IPS DF 19.7 (cell line): ENCODE data around the gene OVCA2.
"Not testable (repeated sequence)": the region's sequence is repeated elsewhere in the genome, so short reads cannot be mapped to it uniquely, and the experiment has no call there.

ENCODE experiments used
- DNase-seq: peaks from one replicate; pipeline ENCODE4 v3.0.0-alpha.2; 2013; ENCODE audit warnings: low read depth, low spot score

OVCA2 gene

DNA sequence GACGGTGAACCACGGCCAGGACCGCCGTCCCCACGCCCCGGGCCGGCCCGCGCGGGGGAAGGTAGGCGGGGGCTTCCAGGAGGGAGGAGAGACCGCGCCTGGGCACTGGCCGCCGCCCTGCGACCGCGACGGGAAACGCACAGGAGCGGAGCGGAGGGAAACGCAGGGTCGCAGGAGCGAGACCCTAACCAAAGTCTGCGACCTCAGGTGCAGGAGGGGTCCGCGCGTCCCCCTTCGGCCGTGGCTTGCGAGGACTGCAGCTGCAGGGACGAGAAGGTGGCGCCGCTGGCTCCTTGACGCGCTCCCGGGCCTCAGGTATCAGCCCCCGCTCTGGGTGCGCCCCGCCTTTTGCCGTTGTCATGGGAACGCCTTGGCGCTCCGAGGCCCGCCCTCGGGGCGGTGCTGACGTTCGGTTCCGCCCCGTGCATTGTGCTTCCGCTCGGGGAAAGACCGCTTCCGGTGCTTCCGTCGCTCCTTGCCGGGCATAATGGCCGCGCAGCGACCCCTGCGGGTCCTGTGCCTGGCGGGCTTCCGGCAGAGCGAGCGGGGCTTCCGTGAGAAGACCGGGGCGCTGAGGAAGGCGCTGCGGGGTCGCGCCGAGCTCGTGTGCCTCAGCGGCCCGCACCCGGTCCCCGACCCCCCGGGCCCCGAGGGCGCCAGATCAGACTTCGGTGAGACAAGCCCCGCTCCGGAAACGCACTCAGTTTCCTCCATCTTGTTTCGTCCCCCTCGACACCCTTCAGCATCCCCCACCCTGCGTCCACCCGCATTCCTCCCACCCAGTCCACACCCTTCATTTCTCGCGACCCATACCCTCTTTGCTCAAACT is at the start of gene OVCA2:
Gene OVCA2, plus strand, starts transcription at position 462 of the 829 bp plus-strand sequence. Its CDS starts 26 bp downstream, at position 488.
- DNase-seq: no peak

DNA sequence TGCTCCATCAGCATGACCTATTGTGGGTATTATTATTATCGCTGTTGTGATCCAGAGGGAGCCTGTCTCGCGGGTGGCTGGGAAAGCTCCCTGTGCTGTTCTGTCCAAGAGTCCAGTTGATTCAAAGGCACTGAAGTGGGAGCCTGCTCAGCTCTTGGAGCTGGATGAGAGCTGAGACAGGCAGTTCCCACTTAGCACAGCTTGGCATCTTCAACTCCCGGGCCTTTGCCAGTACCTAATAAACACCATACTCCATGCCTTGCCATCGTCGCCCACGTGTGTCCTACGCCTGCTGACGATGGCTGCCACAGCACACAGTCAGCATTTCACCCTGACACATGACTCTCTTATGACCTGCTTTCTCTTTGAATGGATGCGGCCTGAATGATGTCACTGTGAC is 49.3 kb upstream of the OVCA2 start:
- no peak for DNase-seq

DNA sequence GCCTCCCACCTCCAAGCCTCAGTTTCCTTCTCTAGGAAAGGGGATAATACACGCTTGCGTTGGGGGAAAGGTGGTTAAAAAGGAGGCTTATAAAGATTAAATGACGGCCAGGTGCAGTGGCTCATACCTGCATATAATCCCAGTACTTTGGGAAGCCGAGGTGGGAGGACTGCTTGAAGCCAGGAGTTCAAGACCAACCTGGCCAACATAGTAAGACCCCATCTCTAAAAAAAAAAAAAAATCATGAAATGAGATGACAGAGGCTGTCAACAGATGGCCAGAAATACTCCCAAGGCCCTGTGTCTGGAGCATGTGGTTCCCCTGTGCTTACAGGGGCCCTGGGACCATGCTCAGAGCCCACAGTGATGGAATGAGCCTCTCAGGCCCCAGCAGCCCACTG is 47.1 kb upstream of the OVCA2 start:
- no peak for DNase-seq

DNA sequence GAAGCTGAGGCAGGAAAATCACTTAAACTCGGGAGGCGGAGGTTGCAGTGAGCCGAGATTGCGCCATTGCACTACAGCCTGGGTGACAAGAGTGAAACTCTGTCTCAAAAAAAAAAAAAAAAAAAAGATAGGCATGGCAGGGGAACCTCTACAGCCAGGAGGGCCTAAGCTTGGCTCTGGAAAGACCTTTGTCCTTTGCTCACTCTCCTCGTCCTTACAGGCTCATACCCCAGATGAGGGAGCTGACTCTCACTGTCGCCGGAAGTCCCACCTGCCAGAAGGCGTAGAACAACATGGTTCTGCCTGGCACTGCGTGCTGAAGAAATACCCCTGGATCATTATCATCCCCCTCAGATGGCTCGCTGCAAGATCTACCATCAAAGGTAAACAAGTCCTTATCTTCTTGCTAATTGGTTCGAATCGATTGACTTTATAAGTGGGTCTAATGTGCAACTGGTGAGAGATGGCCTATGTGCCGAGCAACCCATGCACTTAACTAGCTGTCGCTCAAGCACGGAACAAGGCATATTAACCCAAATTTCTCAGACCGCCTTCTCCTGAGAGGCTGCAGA is 46.4 kb upstream of the OVCA2 start:
- DNase-seq: no peak

DNA sequence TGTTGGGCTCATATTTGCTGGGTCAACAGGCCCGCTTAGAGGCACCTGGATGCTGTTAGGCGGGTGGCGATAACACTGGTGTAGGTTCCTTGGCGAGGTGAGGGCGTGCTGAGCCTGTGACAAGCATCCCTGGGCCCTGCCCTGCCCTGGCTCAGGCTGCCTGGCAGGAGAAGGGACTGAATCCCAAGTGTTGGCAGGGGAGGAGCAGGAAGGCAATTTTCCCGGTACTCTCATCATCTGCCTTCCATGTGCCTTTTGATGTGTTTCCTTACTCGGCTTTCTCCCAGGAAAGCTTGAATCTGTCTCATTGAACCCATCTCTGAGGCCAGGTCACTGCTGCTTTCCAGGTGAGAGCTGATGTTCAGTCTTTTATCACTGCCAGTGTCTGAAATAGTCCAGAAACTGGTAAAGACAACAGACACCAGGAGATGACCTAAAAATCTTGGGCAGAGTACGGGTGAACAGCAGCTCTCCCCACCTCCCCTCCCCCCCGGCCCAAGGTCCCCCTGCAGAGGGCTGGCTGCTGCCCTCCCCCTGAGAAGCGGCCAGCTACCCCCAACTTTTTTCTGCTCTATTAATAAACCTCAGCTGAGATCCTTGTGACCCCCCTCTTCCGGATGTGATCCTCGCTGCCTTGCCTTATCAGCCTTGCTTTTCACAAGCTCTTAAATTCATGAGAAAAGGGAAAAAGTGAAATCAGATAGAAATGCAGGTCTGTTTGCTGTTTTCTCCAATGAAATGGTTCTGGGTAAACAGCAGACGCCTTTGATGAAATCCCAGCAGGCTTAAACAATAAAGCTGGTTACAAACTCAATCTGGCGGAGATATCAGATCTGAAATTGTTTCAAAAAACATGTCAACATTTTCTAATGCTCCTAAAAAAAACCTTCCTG is 45.7 kb upstream of the OVCA2 start:
- no peak for DNase-seq

DNA sequence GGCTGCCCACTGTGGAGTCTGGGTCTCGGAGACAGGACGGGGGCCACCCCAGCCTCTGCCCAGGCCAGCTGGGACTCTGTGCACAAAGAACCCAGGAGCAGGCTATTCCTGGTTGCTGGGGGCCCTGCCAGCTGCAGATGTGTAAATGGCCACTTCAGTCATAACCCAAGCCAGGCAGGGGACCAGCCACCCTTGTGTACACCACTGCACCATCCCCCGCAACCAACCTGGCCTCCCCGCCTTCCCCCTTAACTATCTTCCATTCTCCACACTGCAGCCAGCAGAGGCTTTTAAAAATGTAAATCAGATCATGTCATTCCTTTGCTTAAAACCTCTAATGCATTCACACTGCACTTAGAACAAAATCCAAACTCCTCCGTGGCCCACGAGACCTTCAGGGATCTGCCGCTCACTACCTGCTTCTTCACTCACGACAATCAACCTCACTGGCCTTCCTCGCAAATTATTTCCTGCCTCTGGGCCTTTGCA is 45.0 kb upstream of the OVCA2 start:
- DNase-seq: no peak

DNA sequence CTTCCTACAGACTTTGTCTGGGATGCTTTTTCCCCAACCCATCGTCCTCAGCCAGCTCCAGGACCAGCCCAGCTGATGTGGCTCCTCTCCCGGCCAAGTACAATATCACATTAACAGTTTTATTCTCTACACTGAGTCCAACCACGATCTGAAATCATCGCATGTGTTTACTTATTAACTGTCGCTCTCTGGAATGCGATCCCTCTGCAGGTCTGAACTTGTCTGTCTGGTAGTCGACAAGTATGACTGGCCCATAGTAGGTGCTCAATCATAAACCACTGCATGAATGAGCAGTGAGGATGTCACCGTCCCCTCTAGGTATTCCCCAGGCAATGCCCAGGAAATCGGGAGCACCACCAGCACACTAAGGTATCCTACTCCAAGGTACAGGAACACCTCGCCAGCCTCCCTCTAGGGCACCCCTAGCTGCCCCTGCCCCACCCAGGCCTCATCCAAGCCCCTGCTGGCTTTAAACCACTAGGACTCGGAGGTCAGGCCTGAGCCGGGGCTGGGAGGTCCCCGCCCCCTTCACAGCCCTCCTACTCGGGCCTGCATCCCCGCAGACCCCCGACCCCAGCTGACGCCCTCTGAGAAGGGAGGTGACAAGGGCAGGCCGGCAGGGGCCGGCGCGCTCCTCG is 44.4 kb upstream of the OVCA2 start:
- no peak for DNase-seq

DNA sequence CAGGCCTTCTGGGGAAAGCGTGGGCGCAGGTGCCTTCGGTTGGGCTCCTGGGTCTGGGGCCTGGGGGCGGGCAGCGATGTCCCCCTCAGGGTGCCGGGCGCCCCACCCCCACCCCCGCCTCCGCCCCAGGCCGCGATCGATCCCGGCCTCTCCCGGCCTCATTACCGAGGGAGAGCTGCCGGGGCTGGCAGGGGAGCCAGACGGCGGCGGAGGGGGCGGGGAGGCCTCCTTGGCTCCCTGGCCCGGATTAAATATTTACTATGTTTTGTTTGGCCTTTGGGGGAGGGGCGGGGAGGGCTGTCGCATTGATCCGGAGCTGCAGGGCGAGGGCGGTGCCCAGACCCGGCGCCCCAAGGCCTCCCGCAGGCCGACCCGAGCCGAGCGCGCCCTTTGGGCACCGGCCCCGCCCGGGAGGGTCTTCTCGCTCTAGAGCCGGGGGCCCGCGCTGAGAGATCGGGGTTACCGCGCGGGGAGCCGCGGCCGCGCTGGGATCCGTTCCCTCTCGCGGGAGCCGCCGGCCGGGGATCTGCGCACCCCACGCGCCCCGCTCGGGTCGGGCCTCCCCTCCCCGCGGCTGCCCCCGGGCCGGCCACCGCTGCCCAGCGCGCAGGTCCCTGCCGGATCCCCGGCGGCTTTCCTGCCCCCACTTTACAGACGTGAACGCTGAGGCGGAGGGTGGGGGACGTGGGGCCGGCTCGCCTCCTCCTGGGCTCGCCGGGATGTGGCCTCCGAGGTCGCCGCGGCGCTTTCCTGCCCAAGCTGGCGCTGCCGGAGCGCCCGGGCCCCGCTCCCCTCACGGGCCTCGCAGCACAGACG is 43.7 kb upstream of the OVCA2 start:
- no peak for DNase-seq

DNA sequence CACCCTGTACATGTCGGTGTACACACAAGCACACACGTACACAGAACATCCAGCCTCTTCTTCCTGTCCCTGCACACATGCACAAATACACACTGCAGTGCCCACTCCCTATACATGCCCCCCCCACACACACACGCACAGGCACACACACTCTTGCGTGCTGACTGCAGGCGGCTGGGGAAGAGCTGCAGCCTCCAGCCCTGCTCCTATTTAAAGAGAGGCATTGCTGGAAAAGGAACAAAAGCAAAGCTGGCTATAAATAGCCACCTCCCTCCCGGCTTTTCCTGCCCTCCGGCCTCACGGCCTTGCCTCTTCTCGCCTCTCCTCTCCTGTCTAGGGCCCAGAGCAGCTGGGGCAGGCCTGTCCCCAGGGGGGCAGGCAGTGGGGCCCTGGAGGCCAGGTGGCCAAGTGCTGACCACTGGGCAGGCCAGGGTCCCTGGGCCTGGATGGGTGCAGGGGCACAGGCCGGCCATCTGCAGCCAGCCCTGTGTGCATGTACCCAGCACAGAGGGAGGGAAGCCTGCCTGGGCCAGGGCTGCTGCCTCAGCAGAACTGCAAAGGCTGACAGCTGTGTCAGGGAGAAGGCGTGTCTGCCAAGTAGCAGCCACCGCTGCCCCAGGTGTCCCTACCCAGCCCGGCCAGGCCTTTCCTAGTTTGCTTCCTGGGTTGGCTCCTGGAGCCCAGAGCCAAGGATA is 42.1 kb upstream of the OVCA2 start:
- no peak for DNase-seq

DNA sequence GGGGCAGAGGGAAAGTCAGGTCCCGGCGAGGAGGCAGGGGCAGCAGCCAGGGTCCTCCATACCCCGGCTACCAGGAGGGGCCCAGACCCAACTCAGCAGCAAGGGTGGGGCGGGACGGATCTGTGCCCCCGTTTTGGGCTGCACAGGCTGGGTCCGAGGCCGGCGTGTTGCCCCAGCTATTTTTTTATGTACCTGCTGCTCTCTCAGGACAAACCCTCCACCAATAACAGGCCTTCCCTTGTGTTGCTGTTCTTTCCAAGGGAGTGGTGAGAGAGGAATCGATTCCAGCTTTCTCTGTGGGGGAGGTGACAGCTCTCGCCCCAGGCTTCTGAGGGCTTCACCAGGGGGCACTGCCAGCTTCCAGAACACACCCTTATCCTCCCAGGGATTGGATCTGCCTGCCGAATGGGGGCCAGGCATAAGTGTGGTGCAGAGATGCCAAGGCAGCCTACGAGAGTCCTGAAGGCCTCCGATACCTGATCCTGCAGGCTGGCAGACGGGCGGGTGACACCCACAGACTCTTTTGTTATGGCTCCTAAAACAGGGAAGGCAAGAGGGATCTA is 39.0 kb upstream of the OVCA2 start:
- DNase-seq: no peak

DNA sequence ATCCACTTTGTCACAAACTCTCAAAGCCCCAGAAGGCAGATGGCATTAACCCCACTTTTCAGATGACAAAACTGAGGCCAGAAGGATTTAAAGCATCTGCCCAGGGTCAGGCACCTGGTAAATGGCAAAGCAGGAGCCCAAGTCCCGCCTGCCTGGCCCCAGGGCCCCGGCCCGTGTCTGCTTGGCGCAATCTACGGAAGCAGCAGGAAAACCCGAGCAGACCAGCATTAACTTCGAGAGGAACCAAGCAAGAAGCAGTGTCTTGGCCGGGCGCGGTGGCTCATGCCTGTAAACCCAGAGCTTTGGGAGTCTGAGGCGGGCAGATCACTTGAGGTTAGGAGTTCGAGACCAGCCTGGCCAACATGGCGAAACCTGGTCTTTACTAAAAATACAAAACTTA is 38.3 kb upstream of the OVCA2 start:
- no peak for DNase-seq

DNA sequence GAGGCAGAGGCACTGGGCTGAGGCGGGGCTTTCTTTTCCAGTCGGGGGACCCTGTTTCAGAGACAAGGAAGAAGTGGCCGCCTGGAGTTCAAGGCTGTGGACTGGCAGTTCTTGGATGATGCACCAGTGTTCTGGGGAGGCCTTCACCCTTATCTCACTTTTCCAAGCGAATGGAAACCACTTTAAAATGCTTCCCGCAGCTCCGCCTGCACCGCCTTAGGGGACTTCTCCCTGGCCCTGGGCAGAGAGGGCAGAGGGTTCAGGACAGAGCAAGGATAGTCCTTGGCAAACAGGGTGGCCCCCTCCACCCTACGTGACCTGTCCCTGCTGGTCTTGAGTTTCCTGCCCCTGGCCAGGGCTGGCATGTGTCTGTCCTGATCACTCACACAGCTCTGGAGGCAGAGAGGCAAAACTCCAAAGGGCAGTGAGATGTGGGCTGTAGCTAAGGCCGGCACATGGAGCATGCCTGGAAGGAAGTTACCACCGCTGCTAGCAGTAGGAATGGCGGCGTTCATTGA is 37.3 kb upstream of the OVCA2 start:
- no peak for DNase-seq

DNA sequence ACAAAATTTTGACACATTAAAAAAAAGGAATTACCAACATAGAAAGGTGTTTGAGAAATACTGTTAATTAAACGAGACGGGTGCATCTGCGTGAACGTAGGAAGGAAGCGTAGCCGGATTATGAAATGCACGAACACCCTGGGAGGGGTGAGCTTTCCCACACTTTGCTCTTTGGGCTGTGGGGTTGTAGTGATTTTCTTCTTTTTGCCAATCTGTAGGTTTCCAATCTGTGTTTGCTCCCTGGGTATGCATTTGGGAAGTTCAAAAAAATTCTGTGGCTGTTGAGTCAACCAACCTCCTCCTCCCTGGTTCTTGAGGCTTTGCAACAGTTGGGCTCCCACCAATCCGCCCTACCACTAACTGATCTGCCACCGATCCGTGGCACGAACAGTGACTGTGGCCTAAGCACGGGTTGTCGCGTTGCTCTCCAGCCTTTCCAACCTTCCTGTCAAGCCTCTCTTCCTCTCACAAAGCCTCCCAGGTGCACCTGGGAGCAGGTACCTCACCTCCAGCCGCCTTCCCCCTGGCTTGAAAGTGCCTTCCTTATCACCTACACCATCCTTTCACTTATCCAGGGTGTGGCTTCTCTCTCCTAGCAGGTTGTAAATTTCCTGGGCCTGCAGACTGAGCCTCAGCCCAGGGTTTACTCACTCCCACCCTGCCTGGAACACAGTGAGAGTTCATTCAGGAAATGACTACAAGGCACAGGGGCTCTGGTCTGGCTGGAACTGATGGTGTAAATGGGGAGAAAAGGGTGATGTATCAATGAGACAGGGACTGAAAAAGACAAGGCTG is 33.3 kb upstream of the OVCA2 start:
- DNase-seq: no peak

DNA sequence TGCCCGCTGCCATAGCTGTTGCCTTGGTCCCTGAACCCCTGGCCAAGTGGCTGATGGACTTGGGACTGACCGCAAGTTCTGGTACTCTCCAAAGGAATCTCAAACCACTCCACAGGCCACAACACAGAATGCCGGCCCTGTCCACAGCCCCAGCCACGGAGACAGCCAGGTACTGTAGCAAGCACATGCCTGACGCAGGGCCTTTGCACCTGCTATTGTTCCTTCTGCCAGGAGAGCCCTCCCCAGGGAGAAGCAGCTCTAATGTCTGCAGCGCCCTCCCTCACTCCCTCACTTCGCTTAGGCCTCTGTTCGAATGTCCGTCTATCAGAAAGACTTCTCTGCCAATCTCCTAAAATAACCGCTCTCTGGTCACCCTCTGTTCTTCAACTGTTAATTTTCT is 32.1 kb upstream of the OVCA2 start:
- DNase-seq: no peak

DNA sequence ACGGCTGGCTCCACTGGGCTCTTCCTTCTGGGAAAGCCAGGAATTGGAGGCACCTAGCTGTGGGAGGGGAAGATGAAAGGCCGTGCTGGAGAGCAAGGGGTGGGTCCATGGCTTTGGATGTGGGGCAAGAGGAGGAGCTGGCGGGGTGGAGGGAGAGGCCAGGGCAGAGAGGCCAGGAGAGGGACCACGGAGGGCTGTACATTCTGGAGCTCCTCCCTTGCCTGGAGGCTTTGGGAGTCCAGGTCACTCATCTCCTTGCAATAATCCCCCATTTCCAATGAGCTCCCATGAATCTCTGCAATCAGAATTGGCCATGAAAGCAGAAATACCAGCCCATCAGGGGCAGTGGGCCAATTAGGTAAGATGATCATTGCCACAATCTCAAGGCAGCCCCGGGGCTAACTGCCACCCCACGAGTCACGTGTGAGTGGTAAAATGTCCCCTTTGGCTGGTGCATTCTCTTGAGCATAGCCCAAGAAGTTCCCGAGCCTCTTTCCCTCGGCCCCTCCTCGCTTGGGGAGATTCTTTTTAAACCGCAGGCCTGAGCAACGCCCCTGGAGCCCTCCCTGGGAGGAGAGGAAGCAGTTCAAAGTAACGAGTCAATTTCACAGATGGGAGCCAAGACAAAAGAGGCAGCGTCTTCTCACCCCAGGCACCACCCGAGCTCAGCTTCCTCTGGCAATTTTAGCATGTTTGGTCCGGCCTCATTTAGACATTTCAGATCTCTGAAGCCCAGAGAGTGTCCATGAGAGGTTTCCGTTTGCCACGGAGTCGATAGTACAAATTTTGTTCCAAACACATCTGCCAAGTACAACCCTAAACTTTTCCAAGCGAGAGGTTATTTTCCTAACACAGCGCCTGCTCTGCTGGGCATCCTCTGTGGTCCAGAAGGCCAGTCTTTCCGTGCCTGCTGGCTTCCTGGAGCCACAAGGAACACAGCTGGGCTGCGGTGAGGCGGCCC is 30.1 kb upstream of the OVCA2 start:
- no peak for DNase-seq

DNA sequence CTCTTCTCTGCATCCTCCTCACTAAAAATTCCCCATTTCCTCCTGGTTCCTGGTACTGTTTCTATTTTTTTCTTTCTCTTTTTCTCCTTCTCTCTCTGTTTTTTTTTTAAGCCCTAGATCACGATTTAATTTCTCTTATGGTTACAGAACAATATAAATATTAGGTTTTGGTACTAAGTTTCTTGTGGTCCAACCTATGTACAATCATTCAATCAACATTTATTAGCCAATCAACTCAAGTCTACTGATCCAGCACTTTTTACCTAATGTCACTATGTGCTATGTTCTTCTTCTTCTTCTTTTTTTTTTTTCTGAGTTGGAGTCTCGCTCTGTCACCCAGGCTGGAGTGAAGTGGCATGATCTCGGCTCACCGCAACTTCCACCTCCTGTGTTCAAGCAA is 29.3 kb upstream of the OVCA2 start:
- no peak for DNase-seq

DNA sequence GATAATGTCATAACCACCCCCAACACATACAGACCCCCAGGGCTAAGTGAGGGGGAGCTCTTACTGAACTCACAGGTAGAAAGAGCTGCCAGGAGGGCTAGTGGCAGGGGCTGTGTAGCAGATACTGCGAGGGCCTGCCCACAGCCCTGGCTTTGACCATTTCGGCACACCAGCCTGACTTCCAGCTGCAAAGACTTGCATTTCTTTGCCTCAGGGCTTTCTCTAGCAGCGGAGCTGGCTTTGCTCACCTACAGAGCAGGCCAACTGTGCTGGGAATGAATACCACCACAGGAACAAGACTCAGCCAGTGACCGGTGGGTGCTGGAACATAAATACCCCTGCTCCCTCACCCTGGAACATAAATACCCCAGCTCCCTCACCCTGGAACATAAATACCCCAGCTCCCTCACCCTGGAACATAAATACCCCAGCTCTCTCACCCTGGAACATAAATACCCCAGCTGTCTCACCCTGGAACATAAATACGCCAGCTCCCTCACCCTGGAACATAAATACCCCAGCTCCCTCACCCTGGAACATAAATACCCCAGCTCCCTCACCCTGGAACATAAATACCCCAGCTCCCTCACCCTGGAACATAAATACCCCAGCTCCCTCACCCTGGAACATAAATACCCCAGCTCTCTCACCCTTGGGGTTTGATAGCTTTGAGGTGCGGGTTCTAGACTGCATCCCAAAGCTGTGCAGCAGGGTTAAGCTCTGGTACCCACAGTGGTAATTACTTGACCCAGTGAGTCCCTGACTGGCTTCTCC is 28.4 kb upstream of the OVCA2 start:
- not testable (repeated sequence) for DNase-seq
